ENCODE measurements around the gene DBNDD1.

The DBNDD1 gene

DNA sequence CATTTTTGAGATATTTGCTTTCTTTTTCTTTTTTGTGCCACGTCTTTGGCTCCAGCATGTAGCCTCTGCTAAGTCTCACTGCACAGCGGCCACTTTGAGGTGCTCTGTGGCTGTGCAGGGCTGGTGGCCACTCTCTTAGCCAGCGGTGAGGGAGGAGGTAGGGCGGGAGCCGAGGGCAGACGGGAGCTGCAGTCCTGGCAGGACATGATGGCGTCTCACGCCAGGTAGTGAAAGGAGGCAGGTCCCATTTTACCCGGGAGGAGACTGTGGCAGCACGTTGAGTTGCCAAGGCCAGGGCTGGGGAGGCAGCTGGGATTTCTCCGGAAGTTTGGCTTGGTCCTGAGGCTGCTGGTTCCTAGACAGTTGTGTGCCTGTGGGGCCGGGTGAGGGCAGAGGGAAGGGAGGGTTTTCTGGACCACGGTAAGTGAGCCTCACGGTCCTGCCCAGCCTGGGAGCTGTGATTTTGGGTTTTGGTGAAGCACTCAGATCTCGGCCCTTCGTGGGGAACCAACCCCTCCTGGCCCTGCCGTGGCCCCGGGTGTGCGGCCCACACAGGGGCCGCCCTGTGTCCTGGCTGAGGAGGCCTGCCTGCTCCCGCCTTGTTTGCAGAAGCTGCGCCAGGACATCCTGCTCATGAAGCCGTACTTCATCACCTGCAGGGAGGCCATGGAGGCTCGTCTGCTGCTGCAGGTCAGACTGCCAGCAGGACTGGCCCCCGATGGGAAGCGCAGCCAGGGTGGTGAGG lies 56.3 kb downstream of the DBNDD1 start:
- no peak for DNase-seq (ENCODE audit: low read depth in 2 of 2)

DNA sequence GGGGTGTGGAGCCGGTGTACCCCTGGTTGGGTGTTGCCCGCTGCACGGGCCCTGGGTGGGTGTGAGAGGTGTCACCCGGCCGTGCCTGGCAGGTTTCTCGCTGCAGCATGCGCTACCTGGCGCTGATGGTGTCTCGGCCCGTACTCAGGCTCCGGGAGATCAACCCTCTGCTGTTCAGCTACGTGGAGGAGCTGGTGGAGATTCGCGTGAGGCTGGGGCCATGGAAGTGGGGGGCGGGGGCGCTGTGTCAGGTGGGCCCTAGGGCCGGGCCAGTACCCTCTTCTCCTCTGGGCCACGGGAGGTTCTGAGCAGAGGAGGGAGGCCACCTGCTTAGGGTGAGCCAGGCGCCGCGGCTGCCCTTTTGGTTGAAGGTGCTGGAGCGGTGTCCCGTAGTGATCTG lies 57.3 kb downstream of the DBNDD1 start:
- DNase-seq (ENCODE audit: low read depth in 2 of 2): no peak

DNA sequence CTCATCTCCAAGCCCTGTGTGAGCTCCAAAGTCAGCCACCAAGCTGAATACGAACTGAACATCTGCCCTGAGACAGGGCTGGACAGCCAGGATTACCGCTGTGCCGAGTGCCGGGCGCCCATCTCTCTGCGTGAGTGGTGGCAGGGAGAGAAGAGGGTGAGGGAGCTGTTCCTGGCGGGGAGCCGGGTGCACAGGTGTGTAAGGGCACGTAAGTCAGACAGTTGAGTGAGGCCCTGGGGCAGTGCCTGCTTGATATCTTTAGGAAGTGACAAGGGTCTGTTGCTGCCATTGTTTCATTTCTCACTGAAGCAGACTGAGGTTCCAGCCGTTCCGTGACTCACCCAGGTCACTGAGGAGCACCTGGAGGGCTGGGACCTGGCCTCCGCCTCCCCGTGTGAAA lies 58.3 kb downstream of the DBNDD1 start:
- no peak for DNase-seq (ENCODE audit: low read depth in 2 of 2)

GRCh38 chr16:89958596-89958995 lies 60.7 kb downstream of the DBNDD1 start:
- no peak for DNase-seq (ENCODE audit: low read depth in 2 of 2)

- DNase-seq (ENCODE audit: low read depth in 2 of 2): no peak
These were observed 61.2 kb downstream of the DBNDD1 start for GRCh38 chr16:89958068-89958467.

- DNase-seq (ENCODE audit: low read depth in 2 of 2): no peak
These were observed 62.0 kb downstream of the DBNDD1 start for GRCh38 chr16:89957216-89957785.

DNA sequence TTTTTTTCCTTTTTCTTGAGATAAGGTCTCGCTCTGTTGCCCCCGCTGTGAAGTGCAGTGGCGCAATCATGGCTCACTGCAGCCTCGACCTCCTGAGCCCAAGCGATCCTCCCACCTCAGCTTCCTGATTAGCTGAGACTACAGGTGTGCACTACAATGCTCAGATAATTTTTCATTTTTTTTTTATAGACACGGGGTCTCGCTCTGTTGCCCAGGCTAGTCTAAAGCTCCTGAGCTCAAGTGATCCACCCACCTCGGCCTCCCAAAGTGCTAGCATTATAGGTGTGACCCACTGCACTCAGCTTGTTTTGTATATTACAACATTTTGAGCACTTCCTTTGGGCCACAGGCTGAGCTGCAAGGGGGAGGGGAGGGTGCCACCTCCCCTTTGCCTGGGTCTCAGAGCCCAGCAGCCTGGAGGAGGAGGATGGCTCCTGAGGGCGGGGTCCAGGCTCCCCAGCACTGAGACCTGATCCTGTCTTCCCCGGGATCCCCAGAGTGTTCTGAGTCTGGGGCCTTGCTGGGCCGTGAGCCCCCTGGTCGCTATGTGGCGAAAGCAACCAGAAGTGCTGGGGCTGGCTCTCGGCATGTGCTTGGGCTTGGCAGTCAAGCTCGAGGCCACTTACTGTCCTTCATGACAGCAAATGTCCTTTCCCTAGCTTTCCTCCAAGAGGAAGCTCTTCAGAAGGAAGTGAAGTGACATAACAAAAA lies 62.6 kb downstream of the DBNDD1 start:
- DNase-seq (ENCODE audit: low read depth in 2 of 2): no peak

DNA sequence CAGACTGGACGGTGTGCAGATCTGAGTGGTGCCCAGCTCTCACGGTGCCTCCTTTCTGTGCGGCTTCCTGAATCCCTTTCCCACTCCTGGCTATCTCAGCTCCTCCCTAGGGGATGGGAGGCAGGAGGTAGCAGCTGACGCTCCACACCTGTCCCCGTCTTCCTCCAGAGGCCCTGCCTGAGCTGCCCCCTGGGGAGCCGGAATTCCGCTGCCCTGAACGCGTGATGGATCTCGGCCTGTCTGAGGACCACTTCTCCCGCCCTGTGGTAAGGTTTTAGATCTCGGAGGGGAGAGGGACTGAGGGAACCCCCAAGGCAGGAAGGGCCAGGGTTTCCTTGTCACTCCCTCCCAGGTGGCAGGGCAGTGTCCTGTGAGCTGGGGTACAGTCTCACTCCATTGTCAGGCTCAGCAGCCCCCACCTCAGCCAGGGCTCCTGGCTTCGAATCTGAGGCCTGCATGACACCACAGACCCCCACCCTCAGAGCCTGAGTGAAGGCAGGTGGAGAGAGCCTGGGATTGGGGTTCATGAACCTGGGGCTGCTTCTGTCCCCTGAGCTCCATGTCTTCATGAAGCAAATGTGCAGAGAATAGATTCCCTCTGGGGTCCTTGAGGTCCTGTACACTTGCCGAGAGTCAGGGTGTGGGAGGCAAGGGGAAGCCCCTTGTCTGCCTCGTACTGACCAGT lies 64.1 kb downstream of the DBNDD1 start:
- no peak for DNase-seq (ENCODE audit: low read depth in 2 of 2)
